HG03558 (cell line): ENCODE data around the gene ATG7.
"Not testable (repeated sequence)": the region's sequence is repeated elsewhere in the genome, so short reads cannot be mapped to it uniquely, and the experiment has no call there.

Experiments used
- ATAC-seq: cut with Tn5 transposase; IDR thresholded peaks from one replicate; pipeline ENCODE4 v1.9.1; 2021; ENCODE audit warnings: moderate number of reproducible peaks; ENCODE audit not compliant: unreplicated experiment; ENCODE audit errors: extremely low read depth

ATG7 gene

GRCh38 chr3:11558918-11559815, 287.0 kb downstream of the ATG7 start:
- no peak for ATAC-seq

- ATAC-seq = no peak
Observed at GRCh38 chr3:11559816-11560633, 287.8 kb downstream of the ATG7 start.

DNA sequence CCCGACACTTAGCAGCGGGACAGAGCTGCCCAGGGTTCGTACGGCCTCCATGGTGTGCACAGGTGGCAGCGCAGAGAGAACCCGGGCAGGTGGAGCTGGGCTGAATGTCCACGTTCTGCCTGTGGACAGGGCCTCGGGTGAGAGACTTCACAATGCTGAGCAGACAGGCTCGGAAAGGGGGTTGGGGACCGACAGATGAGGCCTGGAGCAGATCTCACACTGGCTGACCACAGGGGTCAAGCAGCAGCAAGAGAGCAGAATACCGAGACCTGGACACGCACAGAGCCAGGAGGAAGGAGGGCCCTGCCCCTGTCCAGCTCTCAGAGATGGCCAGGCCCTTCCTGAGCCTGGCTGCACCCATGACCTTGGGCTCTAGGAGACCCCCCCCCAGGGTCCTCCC, 288.5 kb downstream of the ATG7 start:
- no peak for ATAC-seq

- no peak for ATAC-seq
Observed at GRCh38 chr3:11562277-11562881, 290.2 kb downstream of the ATG7 start.

DNA sequence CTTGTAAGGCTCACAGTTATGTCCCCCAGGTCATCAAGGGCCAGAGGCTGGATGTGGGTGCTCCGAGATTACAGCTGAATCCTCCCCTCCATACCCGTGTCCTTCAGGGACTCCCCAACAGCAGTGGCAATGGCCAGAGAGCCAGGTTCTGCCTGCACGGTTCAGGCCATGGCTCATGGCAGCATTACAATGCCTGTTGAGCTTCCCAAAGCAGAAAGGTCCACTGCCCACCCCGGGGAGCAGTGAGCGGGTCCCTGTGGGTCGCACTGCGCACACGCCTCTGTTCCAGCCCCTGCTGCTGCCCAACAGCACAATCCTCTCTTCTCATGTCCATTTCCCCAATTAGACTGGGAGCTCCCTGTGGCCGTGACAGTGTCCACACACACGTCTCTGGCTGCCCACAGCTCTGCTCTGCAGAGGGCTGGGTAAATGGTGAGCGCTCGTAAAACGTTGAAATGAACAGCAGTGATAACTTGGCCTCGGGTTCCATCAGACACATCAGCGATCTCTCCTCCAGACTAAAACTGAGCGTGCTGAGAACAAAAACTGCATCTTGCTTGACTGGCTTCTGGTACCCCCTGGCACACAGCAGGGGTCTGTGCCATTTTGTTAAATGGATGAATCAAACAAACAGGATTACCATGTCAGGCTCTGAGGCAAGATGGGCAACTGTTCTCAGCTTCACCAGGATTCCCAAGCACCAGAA, 291.1 kb downstream of the ATG7 start:
- no peak for ATAC-seq

DNA sequence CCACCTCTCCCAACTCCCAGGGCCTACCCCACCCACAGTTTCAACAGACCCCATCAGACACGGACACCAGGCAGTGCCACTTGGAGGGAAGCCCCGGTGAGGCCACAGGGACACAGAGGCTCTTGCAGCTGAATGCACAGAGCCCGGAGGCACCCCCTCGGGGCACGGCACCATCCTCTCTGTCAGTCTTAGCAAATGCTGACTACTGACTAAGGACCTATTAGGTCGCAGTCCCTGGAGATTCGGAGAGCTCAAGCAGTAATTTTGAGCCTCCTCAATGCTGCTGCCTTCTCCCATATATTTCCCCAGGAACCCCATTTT, 291.6 kb downstream of the ATG7 start:
- ATAC-seq = no peak

GRCh38 chr3:11564577-11565001, 292.4 kb downstream of the ATG7 start:
- no peak for ATAC-seq

- no peak for ATAC-seq
Observed at GRCh38 chr3:11565072-11565471, 292.9 kb downstream of the ATG7 start.

DNA sequence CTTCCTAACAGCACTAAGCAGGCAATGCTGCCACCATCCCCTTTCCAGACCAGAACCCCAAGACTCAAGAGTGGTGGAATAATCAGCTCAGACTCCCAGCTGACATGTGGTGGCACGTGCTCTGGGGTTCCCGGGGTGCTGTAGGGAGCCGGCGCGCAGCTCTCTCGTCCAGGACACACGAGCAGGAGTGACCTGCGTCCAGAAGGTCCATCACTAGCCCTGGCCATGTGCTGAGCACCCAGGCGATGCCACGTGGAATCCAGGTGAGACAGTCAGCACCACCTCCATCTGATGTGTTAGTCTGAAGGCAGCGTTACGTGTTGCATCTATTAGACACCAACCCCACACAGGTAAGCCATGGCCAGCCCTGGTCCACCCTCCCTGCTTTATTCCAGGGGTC, 293.3 kb downstream of the ATG7 start:
- no peak for ATAC-seq

- no peak for ATAC-seq
Observed at GRCh38 chr3:11565932-11566331, 293.7 kb downstream of the ATG7 start.

DNA sequence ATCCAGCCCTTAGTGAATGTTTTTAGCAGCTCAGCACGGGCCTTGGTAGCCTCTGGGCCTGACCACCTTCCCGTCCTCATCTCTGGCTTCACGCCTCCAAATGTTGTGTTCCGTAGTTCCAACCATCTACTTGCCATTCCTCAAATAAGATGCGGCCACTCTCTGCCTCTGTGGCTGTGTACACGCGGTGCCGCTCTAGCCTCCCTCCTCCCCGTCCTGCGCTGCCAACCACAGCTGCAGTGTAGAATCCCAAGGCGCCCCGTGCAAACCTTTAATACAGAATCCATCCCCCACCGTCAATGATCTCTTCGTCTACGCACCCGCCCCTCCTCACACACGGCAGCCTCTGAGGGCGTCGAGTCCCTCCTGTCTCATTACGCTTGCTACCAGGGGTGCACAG, 294.3 kb downstream of the ATG7 start:
- ATAC-seq = no peak

- ATAC-seq = no peak
Observed at GRCh38 chr3:11566916-11567315, 294.7 kb downstream of the ATG7 start.

DNA sequence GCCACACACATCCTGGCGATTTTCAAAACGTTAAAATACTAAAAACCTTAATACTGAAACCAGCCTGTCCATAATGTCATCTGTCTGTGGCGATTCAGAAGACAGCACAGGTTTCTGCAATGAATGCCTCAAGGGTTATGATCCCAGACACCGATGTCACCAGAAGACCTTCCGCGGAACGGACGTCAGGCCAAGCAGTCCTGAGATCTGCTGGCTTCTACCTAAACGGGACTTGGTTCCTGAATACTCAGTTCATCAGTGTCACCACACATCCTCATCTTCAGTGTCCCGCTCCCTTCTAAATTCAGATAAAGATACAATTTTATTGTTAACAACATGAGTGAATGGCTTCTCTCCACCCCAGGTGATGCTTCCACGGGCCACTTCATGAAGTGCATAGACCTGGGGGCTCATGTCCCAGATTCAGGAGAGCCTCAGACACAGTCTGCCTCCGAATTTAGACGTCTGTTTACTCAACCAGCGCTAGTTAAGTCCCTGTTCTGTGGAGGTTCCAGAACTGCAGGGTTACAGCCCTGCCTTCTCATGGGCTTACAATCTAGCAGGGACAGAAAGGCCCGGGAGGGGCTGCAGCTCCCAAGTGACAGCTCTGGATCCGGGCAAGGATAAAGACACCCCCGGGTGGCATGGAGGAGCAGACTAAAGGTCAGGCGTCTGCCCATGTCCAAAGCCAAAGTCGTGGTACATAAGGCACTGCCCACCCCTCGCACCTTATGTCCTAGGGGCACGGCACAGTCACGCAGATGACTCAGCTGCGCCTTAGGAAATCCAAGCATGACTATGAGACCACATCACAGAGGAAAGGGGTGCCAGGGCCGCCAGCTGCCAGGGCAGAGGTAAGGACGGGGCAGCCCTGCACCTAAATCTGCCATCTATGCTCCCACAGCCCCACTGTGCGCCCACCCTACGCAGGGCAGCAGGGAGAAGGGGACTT, 295.6 kb downstream of the ATG7 start:
- no peak for ATAC-seq

- ATAC-seq = no peak
Observed at GRCh38 chr3:11568503-11569155, 296.4 kb downstream of the ATG7 start.

DNA sequence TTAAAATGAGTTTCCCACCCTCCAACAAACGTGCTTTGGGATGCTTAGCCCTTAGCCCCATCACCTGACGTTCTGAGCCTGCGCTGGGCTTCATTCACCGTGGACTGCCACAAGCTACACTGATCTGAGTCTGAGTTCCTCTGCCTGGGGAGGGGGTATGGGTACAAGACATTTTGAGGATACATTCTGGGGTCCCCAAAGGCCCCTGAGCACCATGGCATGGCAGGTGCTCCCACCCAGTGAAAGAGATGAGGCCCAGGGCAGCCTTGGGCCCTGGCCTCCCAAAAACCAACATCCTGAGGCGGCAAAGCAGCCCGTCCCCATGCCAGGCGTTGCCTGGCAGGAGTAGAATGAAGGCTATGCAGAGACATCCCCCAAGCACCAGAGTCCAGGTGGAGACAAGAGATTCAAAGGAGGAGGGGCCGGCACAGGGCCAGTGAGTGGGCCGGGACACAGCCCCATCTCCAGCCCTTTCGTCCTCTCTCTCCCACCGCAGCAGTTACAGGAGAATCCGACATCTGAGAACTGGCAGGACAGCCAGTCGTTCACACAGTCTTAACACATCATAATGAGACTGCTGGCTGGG, 297.1 kb downstream of the ATG7 start:
- ATAC-seq = no peak

GRCh38 chr3:11570251-11570650, 298.1 kb downstream of the ATG7 start:
- ATAC-seq = no peak

DNA sequence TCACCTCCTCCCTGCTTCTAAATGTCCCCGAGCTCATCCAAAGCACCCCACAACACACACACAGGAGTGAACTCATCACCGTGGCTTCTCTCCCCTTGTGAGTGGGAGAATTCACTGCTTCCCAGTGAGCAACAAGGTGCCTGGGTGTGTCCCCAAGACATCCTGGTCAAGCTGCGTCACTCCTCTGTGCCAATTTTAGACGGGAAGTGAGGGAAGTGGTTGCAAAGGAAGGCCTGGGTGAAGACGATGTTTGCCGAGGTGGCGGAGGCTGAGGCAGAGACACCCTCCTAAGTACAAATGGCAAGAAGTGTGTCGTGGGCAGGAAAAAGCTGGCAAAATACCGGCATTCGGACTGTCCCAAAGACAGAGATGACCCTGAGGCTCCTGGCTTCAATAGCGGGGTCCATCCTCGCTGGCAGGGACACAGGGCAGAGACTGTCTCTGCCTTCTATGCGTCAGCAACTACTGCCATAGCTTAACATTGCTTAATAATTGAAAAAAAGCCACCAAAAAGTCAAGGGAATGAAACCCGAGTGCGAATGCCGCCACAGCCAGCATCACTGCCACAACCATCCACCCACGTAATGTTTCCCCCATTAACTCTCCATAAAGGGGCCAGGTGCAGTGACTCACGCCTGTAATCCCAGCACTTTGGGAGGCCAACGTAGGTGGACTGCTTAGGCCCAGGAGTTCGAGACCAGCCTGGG, 298.7 kb downstream of the ATG7 start:
- ATAC-seq = no peak

GRCh38 chr3:11572660-11573059, 300.5 kb downstream of the ATG7 start:
- not testable (repeated sequence) for ATAC-seq
